Measurements from ENCODE around the gene HIBCH. TPM values are rescaled to one million over a fixed set of nuclear protein-coding genes. Genes with fewer than 3 reads are reported as not detected.

Gene HIBCH
- total and polyA plus RNA-seq, 9 of the 15 experiments (the other 6 are each of a cell fraction or from before 2014, with no cell fraction given): 17.0 to 65.4 (median 28.3) TPM

GRCh38 chr2:190213441-190214335, 105.9 kb downstream of the HIBCH start (continued):
- no peak for TF ChIP-seq CCNT2 (IDR thresholded peaks at IDR 0.05; ENCODE audit: borderline replicate concordance, extremely low read depth, insufficient read length, low read depth, low read length)
- TF ChIP-seq CEBPB (tag; IDR thresholded peaks at IDR 0.05): no peak
- TF ChIP-seq TGIF2 (CRISPR knock-in tag; IDR thresholded peaks at IDR 0.05): no peak
- TF ChIP-seq NR2C1 (IDR thresholded peaks at IDR 0.05): 0 out of 2 replicates have a peak, but pooled peaks have one; percentile 8
- no peak for TF ChIP-seq NR2C1 (tag; IDR thresholded peaks at IDR 0.05)
- no peak for TF ChIP-seq JUND (IDR thresholded peaks at IDR 0.05; ENCODE audit: borderline replicate concordance, low read depth, low read length)
- TF ChIP-seq JUND (tag; IDR thresholded peaks at IDR 0.05; ENCODE audit: borderline replicate concordance, low read depth, low read length): no peak
- TF ChIP-seq MTF1 (CRISPR knock-in tag; IDR thresholded peaks at IDR 0.05; ENCODE audit: borderline replicate concordance): no peak
- TF ChIP-seq ZNF253 (CRISPR knock-in tag; conservative IDR thresholded peaks at IDR 0.05): no peak
- TF ChIP-seq NR1H2 (CRISPR knock-in tag; IDR thresholded peaks at IDR 0.05): no peak
- TF ChIP-seq ARHGAP35 (IDR thresholded peaks at IDR 0.05; ENCODE audit: partially characterized antibody): no peak
- no peak for TF ChIP-seq ZNF584 (CRISPR knock-in tag; IDR thresholded peaks at IDR 0.05; ENCODE audit: low read depth)
- TF ChIP-seq THAP12 (CRISPR knock-in tag; IDR thresholded peaks at IDR 0.05): no peak
- no peak for TF ChIP-seq MIER1 (IDR thresholded peaks at IDR 0.05; ENCODE audit: low read depth)
- TF ChIP-seq SRSF1 (IDR thresholded peaks at IDR 0.05; ENCODE audit: low read depth, low read length): no peak
- no peak for TF ChIP-seq CAMTA2 (CRISPR knock-in tag; conservative IDR thresholded peaks at IDR 0.05)
- TF ChIP-seq ZBTB11 (CRISPR knock-in tag; IDR thresholded peaks at IDR 0.05): no peak
- no peak for TF ChIP-seq ZEB2 (IDR thresholded peaks at IDR 0.05)
- TF ChIP-seq SREBF1 (IDR thresholded peaks at IDR 0.05; ENCODE audit: borderline replicate concordance, low read depth, low read length): no peak
- TF ChIP-seq CBFA2T3 (IDR thresholded peaks at IDR 0.05): peak; percentile 51
- TF ChIP-seq MYNN (IDR thresholded peaks at IDR 0.05): no peak
- no peak for TF ChIP-seq MYNN (CRISPR knock-in tag; IDR thresholded peaks at IDR 0.05)
- TF ChIP-seq HDAC1 (IDR thresholded peaks at IDR 0.05): no peak
- TF ChIP-seq RUNX1 (IDR thresholded peaks at IDR 0.05; ENCODE audit: low read depth): no peak
- TF ChIP-seq SMARCC2 (IDR thresholded peaks at IDR 0.05; ENCODE audit: low read depth): no peak

Data from K562 (cell line).